HUES6 (cell line): ENCODE data around the gene DMBT1.

Experiments used
- H3K27ac ChIP-seq: 2 replicates; pipeline ENCODE4 v1.7.0; 2013; ENCODE audit warnings: low read depth, mild to moderate bottlenecking, low read length, inconsistent platforms
- H3K27me3 ChIP-seq: 2 replicates; pipeline ENCODE4 v1.6.1; 2013; ENCODE audit warnings: low read length; ENCODE audit not compliant: control insufficient read depth, insufficient read depth
- H3K36me3 ChIP-seq: 2 replicates; pipeline ENCODE4 v1.6.1; 2013; ENCODE audit warnings: low read length; ENCODE audit not compliant: control insufficient read depth, insufficient read depth
- H3K4me1 ChIP-seq: 2 replicates; pipeline ENCODE4 v1.6.1; 2013; ENCODE audit warnings: low read length; ENCODE audit not compliant: control insufficient read depth, insufficient read depth
- H3K4me3 ChIP-seq: 2 replicates; pipeline ENCODE4 v1.5.1; 2013; ENCODE audit warnings: low read depth, low read length
- H3K9ac ChIP-seq: one replicate; pipeline ENCODE4 v1.6.1; 2013; ENCODE audit warnings: mild to moderate bottlenecking, low read length
- H3K9me3 ChIP-seq: 2 replicates; pipeline ENCODE4 v1.6.1; 2013; ENCODE audit warnings: low read depth, low read length; ENCODE audit not compliant: control insufficient read depth, insufficient read depth

Gene DMBT1

GRCh38 chr10:122561792-122562191 is 1.2 kb downstream of the DMBT1 start:
- H3K4me3 ChIP-seq = no peak overlapping the region
- H3K9ac ChIP-seq = no peak overlapping the region
- H3K4me1 ChIP-seq = peaks cover 8% of the 10 kb centered on the region; the same call in 1 of the 2 replicates
- H3K27me3 ChIP-seq = 0 out of 2 replicates have a peak, but pooled peaks cover 4% of the 10 kb centered on the region
- no peaks in the 10 kb centered on the region for H3K36me3 ChIP-seq
- no peak overlapping the region for H3K27ac ChIP-seq
- H3K9me3 ChIP-seq = no peaks in the 10 kb centered on the region

DNA sequence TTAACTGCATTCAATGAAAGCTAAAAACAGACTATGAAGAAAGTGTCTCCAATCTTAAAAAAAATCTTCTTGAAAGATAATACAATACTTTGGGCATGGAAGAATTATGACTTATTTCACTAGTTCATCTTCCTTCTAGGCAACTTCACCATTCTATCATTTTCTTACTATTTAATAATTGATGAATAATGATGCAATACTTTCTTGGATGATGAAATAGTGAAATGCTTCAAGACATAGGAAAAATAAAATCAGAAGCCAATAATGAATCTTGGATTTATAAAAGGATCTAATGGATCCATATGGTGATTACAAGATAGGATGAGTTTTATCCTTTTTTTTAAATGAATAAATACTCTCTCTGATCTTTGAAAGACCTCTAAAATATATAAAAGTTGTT is 4.4 kb downstream of the DMBT1 start:
- no peaks in the 10 kb centered on the region for H3K36me3 ChIP-seq
- H3K9ac ChIP-seq = no peak overlapping the region
- H3K27me3 ChIP-seq = 0 out of 2 replicates have a peak, but pooled peaks cover 4% of the 10 kb centered on the region
- no peaks in the 10 kb centered on the region for H3K9me3 ChIP-seq
- H3K4me1 ChIP-seq = peaks cover 3% of the 10 kb centered on the region; the same call in 1 of the 2 replicates
- no peak overlapping the region for H3K27ac ChIP-seq
- no peak overlapping the region for H3K4me3 ChIP-seq

- H3K4me3 ChIP-seq = no peak overlapping the region
- no peaks in the 10 kb centered on the region for H3K9me3 ChIP-seq
- H3K36me3 ChIP-seq = no peaks in the 10 kb centered on the region
- no peak overlapping the region for H3K27ac ChIP-seq
- peaks cover 3% of the 10 kb centered on the region; the same call in 1 of the 2 replicates for H3K4me1 ChIP-seq
- H3K9ac ChIP-seq = no peak overlapping the region
- peaks cover 4% of the 10 kb centered on the region; the same call in 1 of the 2 replicates for H3K27me3 ChIP-seq
Measured at GRCh38 chr10:122565766-122566206, 5.2 kb downstream of the DMBT1 start.

GRCh38 chr10:122566632-122567031 is 6.1 kb downstream of the DMBT1 start:
- H3K4me1 ChIP-seq = no peaks in the 10 kb centered on the region; the same call in 1 of the 2 replicates
- no peaks in the 10 kb centered on the region for H3K9me3 ChIP-seq
- H3K36me3 ChIP-seq = no peaks in the 10 kb centered on the region
- H3K9ac ChIP-seq = no peak overlapping the region
- no peak overlapping the region for H3K27ac ChIP-seq
- no peak overlapping the region for H3K4me3 ChIP-seq
- peaks cover 5% of the 10 kb centered on the region; the same call in 1 of the 2 replicates for H3K27me3 ChIP-seq

GRCh38 chr10:122567056-122567660 is 6.6 kb downstream of the DMBT1 start:
- H3K27ac ChIP-seq = no peak overlapping the region
- H3K4me3 ChIP-seq = no peak overlapping the region
- no peaks in the 10 kb centered on the region for H3K36me3 ChIP-seq
- no peak overlapping the region for H3K9ac ChIP-seq
- H3K4me1 ChIP-seq = no peaks in the 10 kb centered on the region
- H3K27me3 ChIP-seq = peaks cover 5% of the 10 kb centered on the region; the same call in 1 of the 2 replicates
- no peaks in the 10 kb centered on the region; the same call in 1 of the 2 replicates for H3K9me3 ChIP-seq

DNA sequence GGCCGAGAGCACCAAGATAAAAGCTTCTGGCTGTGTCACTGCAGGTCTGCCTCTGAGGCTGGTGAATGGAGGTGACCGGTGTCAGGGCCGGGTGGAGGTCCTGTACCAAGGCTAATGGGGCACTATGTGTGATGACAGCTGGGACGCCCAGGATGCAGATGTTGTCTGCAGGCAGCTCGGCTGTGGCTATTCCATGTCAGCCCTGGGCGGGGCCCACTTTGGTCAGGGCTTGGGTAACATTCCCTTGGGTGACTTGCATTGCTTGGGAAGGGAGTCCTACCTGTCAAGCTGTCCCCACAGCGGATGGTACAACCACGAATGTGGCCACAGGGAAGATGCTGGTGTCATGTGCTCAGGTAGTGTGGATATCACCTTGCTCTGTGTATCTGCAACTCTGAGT is 8.0 kb downstream of the DMBT1 start:
- no peak overlapping the region for H3K9ac ChIP-seq
- H3K4me3 ChIP-seq = no peak overlapping the region
- H3K36me3 ChIP-seq = no peaks in the 10 kb centered on the region
- H3K27ac ChIP-seq = no peak overlapping the region
- no peaks in the 10 kb centered on the region for H3K4me1 ChIP-seq
- peaks cover 8% of the 10 kb centered on the region; the same call in 1 of the 2 replicates for H3K27me3 ChIP-seq
- H3K9me3 ChIP-seq = no peaks in the 10 kb centered on the region; the same call in 1 of the 2 replicates

DNA sequence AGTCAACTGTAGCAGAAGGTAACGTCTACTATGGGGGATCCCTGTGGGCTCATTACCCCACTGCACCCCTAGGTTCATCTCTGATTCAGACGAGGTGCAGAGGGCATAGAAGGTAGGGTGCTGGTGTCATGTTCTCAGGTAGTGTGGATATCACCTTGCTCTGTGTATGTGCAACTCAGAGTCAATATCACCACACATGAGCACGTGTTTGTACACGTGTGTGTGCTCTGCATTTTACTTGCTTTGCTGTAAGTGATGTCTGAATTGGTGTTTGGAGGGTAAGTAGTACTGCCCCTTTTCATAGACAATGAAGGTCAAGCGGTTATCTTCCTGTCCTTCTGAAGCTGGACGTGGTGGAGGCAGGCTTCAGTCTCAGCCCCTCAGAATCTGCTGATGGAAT is 10.4 kb downstream of the DMBT1 start:
- Histone ChIP-seq H3K9ac (no peak overlapping the region), H3K4me1 (no peaks in the 10 kb centered on the region), H3K36me3 (no peaks in the 10 kb centered on the region), H3K27ac (no peak overlapping the region), H3K4me3 (no peak overlapping the region), H3K27me3 (peaks cover 11% of the 10 kb centered on the region; the same call in 1 of the 2 replicates), H3K9me3 (peaks cover 16% of the 10 kb centered on the region; the same call in 1 of the 2 replicates)

DNA sequence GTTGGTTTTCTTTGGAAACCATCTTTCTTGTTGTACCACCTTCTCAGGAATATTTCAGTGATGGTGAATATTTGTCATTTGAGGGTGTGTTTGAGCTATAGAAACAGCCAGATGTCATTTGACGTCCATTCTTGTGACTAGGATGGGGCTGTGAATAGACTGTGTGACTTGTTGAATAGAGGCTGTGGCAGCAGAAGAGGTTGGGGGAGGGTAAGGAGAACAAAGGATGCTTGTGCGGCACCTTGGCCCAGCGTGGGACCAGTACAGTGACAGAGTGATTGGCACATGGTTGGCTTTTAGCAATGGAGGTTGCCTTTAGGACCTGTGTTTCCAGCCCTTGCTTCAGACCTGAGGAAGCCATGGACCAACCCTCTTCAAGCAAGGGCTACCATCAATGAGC is 11.3 kb downstream of the DMBT1 start:
- no peak overlapping the region for H3K9ac ChIP-seq
- H3K9me3 ChIP-seq = peaks cover 16% of the 10 kb centered on the region; the same call in 1 of the 2 replicates
- H3K4me1 ChIP-seq = no peaks in the 10 kb centered on the region
- H3K4me3 ChIP-seq = no peak overlapping the region
- peaks cover 11% of the 10 kb centered on the region; the same call in 1 of the 2 replicates for H3K27me3 ChIP-seq
- no peak overlapping the region for H3K27ac ChIP-seq
- H3K36me3 ChIP-seq = no peaks in the 10 kb centered on the region

GRCh38 chr10:122575776-122576175 is 15.2 kb downstream of the DMBT1 start:
- Histone ChIP-seq H3K9ac (no peak overlapping the region), H3K4me3 (no peak overlapping the region)

DNA sequence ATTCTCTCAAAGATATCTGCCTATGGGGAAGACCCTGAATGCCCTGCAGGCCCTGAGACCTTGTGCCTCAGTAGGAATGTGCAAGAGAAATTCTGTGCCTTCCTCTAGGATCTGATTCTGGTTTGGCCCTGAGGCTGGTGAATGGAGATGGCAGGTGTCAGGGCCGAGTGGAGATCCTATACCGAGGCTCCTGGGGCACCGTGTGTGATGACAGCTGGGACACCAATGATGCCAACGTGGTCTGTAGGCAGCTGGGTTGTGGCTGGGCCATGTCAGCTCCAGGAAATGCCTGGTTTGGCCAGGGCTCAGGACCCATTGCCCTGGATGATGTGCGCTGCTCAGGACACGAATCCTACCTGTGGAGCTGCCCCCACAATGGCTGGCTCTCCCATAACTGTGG is 15.7 kb downstream of the DMBT1 start:
- Histone ChIP-seq H3K9ac (no peak overlapping the region), H3K4me1 (no peaks in the 10 kb centered on the region), H3K27ac (no peak overlapping the region), H3K9me3 (peaks cover 16% of the 10 kb centered on the region; the same call in 1 of the 2 replicates), H3K36me3 (no peaks in the 10 kb centered on the region), H3K4me3 (no peak overlapping the region), H3K27me3 (peaks cover 10% of the 10 kb centered on the region; the same call in 1 of the 2 replicates)

More at GRCh38 chr10:122575776-122576175, 15.2 kb downstream of the DMBT1 start:
- Histone ChIP-seq H3K9me3 (peaks cover 16% of the 10 kb centered on the region; the same call in 1 of the 2 replicates), H3K36me3 (no peaks in the 10 kb centered on the region), H3K27ac (no peak overlapping the region), H3K4me1 (no peaks in the 10 kb centered on the region), H3K27me3 (peaks cover 14% of the 10 kb centered on the region; the same call in 1 of the 2 replicates)

GRCh38 chr10:122577311-122577885 is 16.8 kb downstream of the DMBT1 start:
- no peak overlapping the region for H3K27ac ChIP-seq
- peaks cover 16% of the 10 kb centered on the region; the same call in 1 of the 2 replicates for H3K9me3 ChIP-seq
- H3K27me3 ChIP-seq = peaks cover 8% of the 10 kb centered on the region; the same call in 1 of the 2 replicates
- no peak overlapping the region for H3K9ac ChIP-seq
- H3K4me3 ChIP-seq = no peak overlapping the region
- H3K36me3 ChIP-seq = no peaks in the 10 kb centered on the region
- H3K4me1 ChIP-seq = no peaks in the 10 kb centered on the region
